ENCODE results near the gene TKTL1. TPM values are rescaled to one million over a fixed set of nuclear protein-coding genes. Genes with fewer than 3 reads are reported as not detected.

Gene TKTL1
- total and polyA plus RNA-seq, 2 of the 4 experiments (the other 2 are of a cell fraction) = not detected

GRCh38 chrX:154376774-154377173 lies 81.2 kb downstream of the TKTL1 start:
- no peak overlapping the region for H2BK15ac ChIP-seq (ENCODE audit: low read depth, low read length)
- peak overlapping the region; percentile 62 for H3K9ac ChIP-seq (ENCODE audit: low read depth, low read length)
- H2BK5ac ChIP-seq (ENCODE audit: low read depth, low read length, poor library complexity, severe bottlenecking) = peak overlapping the region; percentile 86
- no peak overlapping the region for H3K56ac ChIP-seq (ENCODE audit: extremely low read depth, insufficient read depth, low read length)
- H3K18ac ChIP-seq (ENCODE audit: low read depth, low read length) = peak overlapping the region; percentile 6; the same call in 1 of the 2 replicates
- WGBS, 2 experiments (ENCODE audit: extremely low coverage in 2 of 2, insufficient read length in 1 of 2) = 82% methylated on average over 2 of the region's 3 CpGs; no CpG with 5 or more reads in 1 of the 2 experiments
- H3K27me3 ChIP-seq (ENCODE audit: control insufficient read depth, insufficient read depth, low read length) = no peaks in the 10 kb centered on the region
- dilution Hi-C loops (cut with HindIII; ENCODE audit: low sequenced_read_pairs, unreplicated experiment) = no loop called here
- DNase-seq = peak; percentile 24
- H4K20me1 ChIP-seq (ENCODE audit: insufficient read depth, low read length) = peaks cover 17% of the 10 kb centered on the region
- peak overlapping the region; percentile 81 for H2AK5ac ChIP-seq (ENCODE audit: low read depth, low read length)
- ATAC-seq (ENCODE audit: low read depth) = no peak
- peaks cover 13% of the 10 kb centered on the region for H3K4me1 ChIP-seq (ENCODE audit: control insufficient read depth, insufficient read depth, low read length)
- in situ Hi-C loops (cut with MboI; ENCODE audit: low sequenced_read_pairs) = no loop called here
- peak overlapping the region; percentile 58; the same call in 1 of the 2 replicates for H2BK120ac ChIP-seq (ENCODE audit: low read depth, low read length)
- H3K23ac ChIP-seq (ENCODE audit: low read depth, low read length) = no peak overlapping the region
- no peak for TF ChIP-seq ELK1 (IDR thresholded peaks at IDR 0.05; ENCODE audit: borderline replicate concordance, low read depth, low read length)
- no peak for TF ChIP-seq BHLHE40 (IDR thresholded peaks at IDR 0.05; ENCODE audit: low read depth, low read length)
- TF ChIP-seq CTCF (conservative IDR thresholded peaks at IDR 0.05; ENCODE audit: low read depth, low read length) = no peak
- TF ChIP-seq CEBPB (IDR thresholded peaks at IDR 0.05; ENCODE audit: low read depth, low read length) = no peak
- TF ChIP-seq SMC3 (IDR thresholded peaks at IDR 0.05; ENCODE audit: low read depth, low read length) = no peak
- no peak for TF ChIP-seq RCOR1 (IDR thresholded peaks at IDR 0.05; ENCODE audit: insufficient replicate concordance, low read length)
- no peak for TF ChIP-seq CHD1 (IDR thresholded peaks at IDR 0.05; ENCODE audit: low read depth, low read length)
- TF ChIP-seq FOS (IDR thresholded peaks at IDR 0.05; ENCODE audit: low read depth, low read length) = no peak
- no peak for TF ChIP-seq NFE2L2 (IDR thresholded peaks at IDR 0.05; ENCODE audit: low read depth, low read length)
- TF ChIP-seq MAFK (IDR thresholded peaks at IDR 0.05; ENCODE audit: low read depth, low read length) = no peak
- no peak for TF ChIP-seq POLR2A (IDR thresholded peaks at IDR 0.05; ENCODE audit: low read depth, low read length)
- no peak for TF ChIP-seq RFX5 (IDR thresholded peaks at IDR 0.05; ENCODE audit: low read depth, low read length)
- TF ChIP-seq MAZ (IDR thresholded peaks at IDR 0.05; ENCODE audit: borderline replicate concordance, low read depth, low read length) = no peak
- TF ChIP-seq, protein P1, sequence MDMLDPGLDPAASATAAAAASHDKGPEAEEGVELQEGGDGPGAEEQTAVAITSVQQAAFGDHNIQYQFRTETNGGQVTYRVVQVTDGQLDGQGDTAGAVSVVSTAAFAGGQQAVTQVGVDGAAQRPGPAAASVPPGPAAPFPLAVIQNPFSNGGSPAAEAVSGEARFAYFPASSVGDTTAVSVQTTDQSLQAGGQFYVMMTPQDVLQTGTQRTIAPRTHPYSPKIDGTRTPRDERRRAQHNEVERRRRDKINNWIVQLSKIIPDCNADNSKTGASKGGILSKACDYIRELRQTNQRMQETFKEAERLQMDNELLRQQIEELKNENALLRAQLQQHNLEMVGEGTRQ (IDR thresholded peaks at IDR 0.05; ENCODE audit: low read depth, low read length) = no peak
- TF ChIP-seq RAD21 (IDR thresholded peaks at IDR 0.05; ENCODE audit: low read length) = no peak
- no peak for TF ChIP-seq MXI1 (IDR thresholded peaks at IDR 0.05; ENCODE audit: borderline replicate concordance, low read depth, low read length)
- H3K36me3 ChIP-seq (ENCODE audit: control insufficient read depth, insufficient read depth, low read length) = peaks cover 11% of the 10 kb centered on the region; the same call in 1 of the 2 replicates
- peak overlapping the region; percentile 91 for H2AK9ac ChIP-seq (replicated peaks; ENCODE audit: low read depth, low read length, poor library complexity)
- peak overlapping the region; percentile 94; the same call in 1 of the 2 replicates for H3K27ac ChIP-seq (ENCODE audit: insufficient read depth, low read length)
- no TSS peak for BruUV-seq (replicated peaks)
- H2BK20ac ChIP-seq (ENCODE audit: low read depth, low read length) = no peak overlapping the region
- POLR2A ChIA-PET (ENCODE audit: unreplicated experiment) = no interaction called here
- H3K4me3 ChIP-seq (ENCODE audit: insufficient read depth, low read depth, low read length) = no peak overlapping the region
- H3K14ac ChIP-seq (replicated peaks; ENCODE audit: low read depth, low read length) = no peak overlapping the region
- intact Hi-C loops (cut with micrococcal nuclease) = no loop called here
- no peak overlapping the region; the same call in 1 of the 2 replicates for H3K4me2 ChIP-seq (ENCODE audit: low read depth, low read length)
- peak overlapping the region; percentile 54; the same call in 1 of the 2 replicates for H4K91ac ChIP-seq (ENCODE audit: insufficient read depth, low read depth, low read length)
- H3K79me1 ChIP-seq (ENCODE audit: low read depth in 1 of 2, low read length in 2 of 2) = peaks cover 0 to 25% of the 10 kb centered on the region in 2 experiments; a peak in 3 of 4 replicates
- H2AFZ ChIP-seq (replicated peaks; ENCODE audit: low read length, poor library complexity) = no peak overlapping the region
- CTCF ChIA-PET = no interaction called here
- peak overlapping the region; percentile 29; the same call in 1 of the 2 replicates for H4K5ac ChIP-seq (ENCODE audit: low read depth, low read length)
- H3K4ac ChIP-seq (ENCODE audit: low read depth, low read length) = peak overlapping the region; percentile 61
- H3K9me1 ChIP-seq (ENCODE audit: insufficient read depth, low read length) = 0 out of 2 replicates have a peak, but pooled peaks cover 5% of the 10 kb centered on the region
- H3K9me3 ChIP-seq (ENCODE audit: control insufficient read depth, insufficient read depth, low read length) = no peaks in the 10 kb centered on the region
- peak overlapping the region; percentile 47 to 65; a peak in 2 of 4 replicates for H4K8ac ChIP-seq (ENCODE audit: low read depth in 2 of 2, low read length in 2 of 2)
